Osteoblast (primary cell): ENCODE data around the gene ZNF331. TPM values are rescaled to one million over a fixed set of nuclear protein-coding genes. Genes with fewer than 3 reads are reported as not detected.
A peak's percentile ranks its signal among the peaks of the same experiment; 100 is the strongest.
"Not testable (repeated sequence)": the region's sequence is repeated elsewhere in the genome, so short reads cannot be mapped to it uniquely, and the experiment has no call there.

Experiments used
- DNase-seq: peaks from one replicate; pipeline ENCODE4 v3.0.0; 2011; ENCODE audit warnings: low spot score, mixed read lengths; ENCODE audit not compliant: insufficient read length; ENCODE audit errors: missing footprints
- H2AFZ ChIP-seq: 2 replicates; pipeline ENCODE4 v1.6.0; 2011; ENCODE audit warnings: mild to moderate bottlenecking, low read length
- H3K27ac ChIP-seq: 2 replicates; pipeline ENCODE4 v1.5.1; 2011; ENCODE audit warnings: mild to moderate bottlenecking, low read depth, low read length, moderate library complexity
- H3K27me3 ChIP-seq: 2 replicates; pipeline ENCODE4 v1.6.0; 2012; ENCODE audit warnings: mild to moderate bottlenecking, control low read depth, inconsistent platforms, low read length, moderate library complexity; ENCODE audit not compliant: insufficient read depth
- H3K36me3 ChIP-seq: 2 replicates; pipeline ENCODE4 v1.5.1; 2011; ENCODE audit warnings: mild to moderate bottlenecking, low read length, control low read depth, moderate library complexity; ENCODE audit not compliant: insufficient read depth
- H3K4me1 ChIP-seq: 2 replicates; pipeline ENCODE4 v1.5.1; 2011; ENCODE audit warnings: mild to moderate bottlenecking, low read length, control low read depth, moderate library complexity; ENCODE audit not compliant: insufficient read depth
- H3K4me2 ChIP-seq: 2 replicates; pipeline ENCODE4 v1.6.0; 2011; ENCODE audit warnings: mild to moderate bottlenecking, low read length; ENCODE audit not compliant: insufficient read depth
- H3K4me3 ChIP-seq: fragments of 200-600 bp; sonication (generic); 3 replicates; pipeline ENCODE4 v1.5.1; 2012; ENCODE audit warnings: mild to moderate bottlenecking, low read length, inconsistent platforms; ENCODE audit not compliant: insufficient read depth
- H3K79me2 ChIP-seq: 2 replicates; pipeline ENCODE4 v1.6.0; 2012; ENCODE audit warnings: mild to moderate bottlenecking, low read length, control low read depth, inconsistent platforms; ENCODE audit not compliant: insufficient read depth
- H3K9me3 ChIP-seq: 2 replicates; pipeline ENCODE4 v1.5.1; 2011; ENCODE audit warnings: low read depth, low read length, control low read depth
- H4K20me1 ChIP-seq: 2 replicates; pipeline ENCODE4 v1.6.0; 2012; ENCODE audit warnings: mild to moderate bottlenecking, low read length, control low read depth; ENCODE audit not compliant: insufficient read depth
- total RNA-seq: library from RNA; depleted of rRNA; stranded (reverse); fragments of >200 nt; gene quantifications from 2 replicates; pipeline ENCODE4 v1.2.3, GENCODE V29; 2012
- TF ChIP-seq, protein P1 (sequence below): IDR thresholded peaks from 2 replicates; pipeline ENCODE4 v1.5.1; 2011; ENCODE audit warnings: mild to moderate bottlenecking, low read depth, low read length, moderate library complexity; ENCODE audit errors: extremely low read depth

Gene ZNF331
- total RNA-seq, 1 donor = 16.6 TPM

DNA sequence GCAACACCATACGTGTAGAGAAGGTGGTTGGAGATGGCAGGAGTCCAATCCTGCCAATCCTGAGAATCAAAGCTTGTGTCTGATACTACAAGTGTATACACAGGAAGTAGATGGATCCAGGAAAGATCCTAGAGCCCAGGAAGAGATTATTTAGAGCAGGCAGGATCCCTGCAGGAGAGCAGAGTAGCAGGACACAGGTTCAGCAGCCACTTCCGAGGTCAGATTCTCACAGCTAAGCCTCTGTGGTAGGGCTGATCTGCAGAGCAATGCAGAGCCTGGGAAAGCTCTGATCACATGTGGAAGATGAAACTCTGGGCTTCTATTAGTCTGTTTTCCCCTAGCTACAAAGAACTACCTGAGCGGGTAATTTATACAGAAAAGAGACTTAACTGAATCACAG is 28.5 kb upstream of the ZNF331 start:
- Histone ChIP-seq H3K36me3 (no peaks in the 10 kb centered on the region), H3K79me2 (no peaks in the 10 kb centered on the region), H3K4me1 (peaks cover 25% of the 10 kb centered on the region), H3K27me3 (no peaks in the 10 kb centered on the region), H3K4me3 (no peak overlapping the region), H3K9me3 (no peaks in the 10 kb centered on the region), H2AFZ (no peak overlapping the region), H3K27ac (no peak overlapping the region), H4K20me1 (no peaks in the 10 kb centered on the region), H3K4me2 (no peak overlapping the region)
- TF ChIP-seq, protein P1, sequence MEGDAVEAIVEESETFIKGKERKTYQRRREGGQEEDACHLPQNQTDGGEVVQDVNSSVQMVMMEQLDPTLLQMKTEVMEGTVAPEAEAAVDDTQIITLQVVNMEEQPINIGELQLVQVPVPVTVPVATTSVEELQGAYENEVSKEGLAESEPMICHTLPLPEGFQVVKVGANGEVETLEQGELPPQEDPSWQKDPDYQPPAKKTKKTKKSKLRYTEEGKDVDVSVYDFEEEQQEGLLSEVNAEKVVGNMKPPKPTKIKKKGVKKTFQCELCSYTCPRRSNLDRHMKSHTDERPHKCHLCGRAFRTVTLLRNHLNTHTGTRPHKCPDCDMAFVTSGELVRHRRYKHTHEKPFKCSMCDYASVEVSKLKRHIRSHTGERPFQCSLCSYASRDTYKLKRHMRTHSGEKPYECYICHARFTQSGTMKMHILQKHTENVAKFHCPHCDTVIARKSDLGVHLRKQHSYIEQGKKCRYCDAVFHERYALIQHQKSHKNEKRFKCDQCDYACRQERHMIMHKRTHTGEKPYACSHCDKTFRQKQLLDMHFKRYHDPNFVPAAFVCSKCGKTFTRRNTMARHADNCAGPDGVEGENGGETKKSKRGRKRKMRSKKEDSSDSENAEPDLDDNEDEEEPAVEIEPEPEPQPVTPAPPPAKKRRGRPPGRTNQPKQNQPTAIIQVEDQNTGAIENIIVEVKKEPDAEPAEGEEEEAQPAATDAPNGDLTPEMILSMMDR = no peak
- no peak for DNase-seq

GRCh38 chr19:53509845-53510244 is 28.1 kb upstream of the ZNF331 start:
- H3K36me3 ChIP-seq = no peaks in the 10 kb centered on the region
- TF ChIP-seq, protein P1 = no peak
- H3K27me3 ChIP-seq = no peaks in the 10 kb centered on the region
- H3K4me1 ChIP-seq = peaks cover 21% of the 10 kb centered on the region
- H3K9me3 ChIP-seq = no peaks in the 10 kb centered on the region
- H3K4me3 ChIP-seq = no peak overlapping the region
- no peak overlapping the region for H3K4me2 ChIP-seq
- no peak overlapping the region for H2AFZ ChIP-seq
- peak; percentile 14 for DNase-seq
- no peaks in the 10 kb centered on the region for H4K20me1 ChIP-seq
- H3K27ac ChIP-seq = no peak overlapping the region
- no peaks in the 10 kb centered on the region for H3K79me2 ChIP-seq

- no peaks in the 10 kb centered on the region for H3K27me3 ChIP-seq
- H2AFZ ChIP-seq = no peak overlapping the region
- H3K79me2 ChIP-seq = no peaks in the 10 kb centered on the region
- H3K4me2 ChIP-seq = no peak overlapping the region
- H3K4me1 ChIP-seq = peaks cover 17% of the 10 kb centered on the region
- no peaks in the 10 kb centered on the region for H4K20me1 ChIP-seq
- peak; percentile 68 for DNase-seq
- H3K27ac ChIP-seq = no peak overlapping the region
- no peaks in the 10 kb centered on the region for H3K36me3 ChIP-seq
- no peak overlapping the region for H3K4me3 ChIP-seq
- TF ChIP-seq, protein P1 = no peak
- no peaks in the 10 kb centered on the region for H3K9me3 ChIP-seq
Observed at GRCh38 chr19:53511357-53511756, 26.6 kb upstream of the ZNF331 start.

- H2AFZ ChIP-seq = no peak overlapping the region
Observed at GRCh38 chr19:53511933-53512374, 26.0 kb upstream of the ZNF331 start.

GRCh38 chr19:53515047-53515446 is 22.9 kb upstream of the ZNF331 start:
- not testable (repeated sequence) for H3K4me1 ChIP-seq, H3K36me3 ChIP-seq, H3K27me3 ChIP-seq, H3K79me2 ChIP-seq, H3K4me3 ChIP-seq, H4K20me1 ChIP-seq, H2AFZ ChIP-seq, H3K4me2 ChIP-seq, H3K9me3 ChIP-seq, H3K27ac ChIP-seq, DNase-seq

More at GRCh38 chr19:53511933-53512374, 26.0 kb upstream of the ZNF331 start:
- H3K27ac ChIP-seq = no peak overlapping the region
- H3K79me2 ChIP-seq = no peaks in the 10 kb centered on the region
- H3K9me3 ChIP-seq = no peaks in the 10 kb centered on the region
- peak; percentile 90 for DNase-seq
- no peaks in the 10 kb centered on the region for H4K20me1 ChIP-seq
- H3K4me2 ChIP-seq = no peak overlapping the region
- TF ChIP-seq, protein P1 = peak; percentile 83
- H3K4me1 ChIP-seq = peaks cover 17% of the 10 kb centered on the region
- no peak overlapping the region for H3K4me3 ChIP-seq
- no peaks in the 10 kb centered on the region for H3K36me3 ChIP-seq
- H3K27me3 ChIP-seq = no peaks in the 10 kb centered on the region
